ENCODE measurements around the gene SOCS6. TPM values are rescaled to one million over a fixed set of nuclear protein-coding genes. Genes with fewer than 3 reads are reported as not detected.
"Not testable (repeated sequence)": the region's sequence is repeated elsewhere in the genome, so short reads cannot be mapped to it uniquely, and the experiment has no call there.

SOCS6 gene
- total and polyA plus RNA-seq, 4 donors = 5.9 to 22.8 (median 15.5) TPM

GRCh38 chr18:70349316-70349715, 60.5 kb downstream of the SOCS6 start:
- H3K36me3 ChIP-seq (ENCODE audit: control insufficient read depth in 1 of 2, insufficient read depth in 2 of 2, low read length in 1 of 2) = no peaks in the 10 kb centered on the region
- no peak for DNase-seq
- no peak overlapping the region for H3K4me3 ChIP-seq (ENCODE audit: low read length in 2 of 2)
- intact Hi-C loops (cut with DNase I) = no loop called here
- no peaks in the 10 kb centered on the region for H3K27me3 ChIP-seq (ENCODE audit: control insufficient read depth in 1 of 2, insufficient read depth in 2 of 2, low read length in 1 of 2)
- no peaks in the 10 kb centered on the region for H3K4me1 ChIP-seq (ENCODE audit: control insufficient read depth in 1 of 2, insufficient read depth in 2 of 2, low read length in 2 of 2)
- ATAC-seq (ENCODE audit: low FRiP score) = no peak
- peaks cover 1% of the 10 kb centered on the region for H3K9me3 ChIP-seq (ENCODE audit: control insufficient read depth, low read length)
- H3K27ac ChIP-seq (ENCODE audit: low read depth in 1 of 2, low read length in 2 of 2) = no peak overlapping the region

- DNase-seq (no peak), ATAC-seq (ENCODE audit: low FRiP score) (no peak)
- no peaks in the 10 kb centered on the region for H3K4me1 ChIP-seq (ENCODE audit: control insufficient read depth in 1 of 2, insufficient read depth in 2 of 2, low read length in 2 of 2)
- H3K4me3 ChIP-seq (ENCODE audit: low read length in 2 of 2) = no peak overlapping the region
- no peaks in the 10 kb centered on the region for H3K36me3 ChIP-seq (ENCODE audit: control insufficient read depth in 1 of 2, insufficient read depth in 2 of 2, low read length in 1 of 2)
- no peak overlapping the region for H3K27ac ChIP-seq (ENCODE audit: low read depth in 1 of 2, low read length in 2 of 2)
- H3K27me3 ChIP-seq (ENCODE audit: control insufficient read depth in 1 of 2, insufficient read depth in 2 of 2, low read length in 1 of 2) = no peaks in the 10 kb centered on the region
- 98 to 99% methylated on average over 4 of the region's 4 CpGs for WGBS, 2 donors
- peaks cover 1% of the 10 kb centered on the region for H3K9me3 ChIP-seq (ENCODE audit: control insufficient read depth, low read length)
- intact Hi-C loops (cut with DNase I) = no loop called here
Observed at GRCh38 chr18:70354080-70354479, 65.2 kb downstream of the SOCS6 start.

- Histone ChIP-seq H3K36me3 (ENCODE audit: control insufficient read depth in 1 of 2, insufficient read depth in 2 of 2, low read length in 1 of 2) (no peaks in the 10 kb centered on the region), H3K9me3 (ENCODE audit: control insufficient read depth, low read length) (peaks cover 1% of the 10 kb centered on the region), H3K4me1 (ENCODE audit: control insufficient read depth in 1 of 2, insufficient read depth in 2 of 2, low read length in 2 of 2) (no peaks in the 10 kb centered on the region), H3K27ac (ENCODE audit: low read depth in 1 of 2, low read length in 2 of 2) (no peak overlapping the region), H3K27me3 (ENCODE audit: control insufficient read depth in 1 of 2, insufficient read depth in 2 of 2, low read length in 1 of 2) (no peaks in the 10 kb centered on the region), H3K4me3 (ENCODE audit: low read length in 2 of 2) (no peak overlapping the region)
- intact Hi-C loops (cut with DNase I) = no loop called here
- no peak for ATAC-seq (ENCODE audit: low FRiP score)
- 97% methylated on average over 2 of the region's 2 CpGs for WGBS, 2 donors
- no peak for DNase-seq
Observed at GRCh38 chr18:70354771-70355170, 65.9 kb downstream of the SOCS6 start.

- ATAC-seq (ENCODE audit: low FRiP score) (no peak), DNase-seq (no peak)
- H3K36me3 ChIP-seq (ENCODE audit: control insufficient read depth in 1 of 2, insufficient read depth in 2 of 2, low read length in 1 of 2) = no peaks in the 10 kb centered on the region
- no peak overlapping the region for H3K27ac ChIP-seq (ENCODE audit: low read depth in 1 of 2, low read length in 2 of 2)
- WGBS, 2 donors = 81 to 89% methylated on average over 5 of the region's 5 CpGs
- intact Hi-C loops (cut with DNase I) = no loop called here
- peaks cover 1% of the 10 kb centered on the region for H3K9me3 ChIP-seq (ENCODE audit: control insufficient read depth, low read length)
- no peak overlapping the region for H3K4me3 ChIP-seq (ENCODE audit: low read length in 2 of 2)
- H3K27me3 ChIP-seq (ENCODE audit: control insufficient read depth in 1 of 2, insufficient read depth in 2 of 2, low read length in 1 of 2) = no peaks in the 10 kb centered on the region
- H3K4me1 ChIP-seq (ENCODE audit: control insufficient read depth in 1 of 2, insufficient read depth in 2 of 2, low read length in 2 of 2) = no peaks in the 10 kb centered on the region
Observed at GRCh38 chr18:70355620-70356385, 67.0 kb downstream of the SOCS6 start.

GRCh38 chr18:70358105-70358406, 69.2 kb downstream of the SOCS6 start:
- H3K27me3 ChIP-seq (ENCODE audit: control insufficient read depth in 1 of 2, insufficient read depth in 2 of 2, low read length in 1 of 2) = not testable (repeated sequence)

GRCh38 chr18:70359071-70359470, 70.2 kb downstream of the SOCS6 start:
- no peaks in the 10 kb centered on the region for H3K4me1 ChIP-seq (ENCODE audit: control insufficient read depth in 1 of 2, insufficient read depth in 2 of 2, low read length in 2 of 2)
- no peaks in the 10 kb centered on the region for H3K27me3 ChIP-seq (ENCODE audit: control insufficient read depth in 1 of 2, insufficient read depth in 2 of 2, low read length in 1 of 2)
- ATAC-seq (ENCODE audit: low FRiP score) = no peak
- DNase-seq = no peak
- H3K4me3 ChIP-seq (ENCODE audit: low read length in 2 of 2) = no peak overlapping the region
- H3K9me3 ChIP-seq (ENCODE audit: control insufficient read depth, low read length) = no peaks in the 10 kb centered on the region
- no peaks in the 10 kb centered on the region for H3K36me3 ChIP-seq (ENCODE audit: control insufficient read depth in 1 of 2, insufficient read depth in 2 of 2, low read length in 1 of 2)
- intact Hi-C loops (cut with DNase I) = no loop called here
- 95 to 98% methylated on average over 6 of the region's 6 CpGs for WGBS, 2 donors
- H3K27ac ChIP-seq (ENCODE audit: low read depth in 1 of 2, low read length in 2 of 2) = no peak overlapping the region

More at GRCh38 chr18:70358105-70358406, 69.2 kb downstream of the SOCS6 start:
- WGBS, 2 donors = 68 to 74% methylated on average over 5 of the region's 5 CpGs
- H3K4me1 ChIP-seq (ENCODE audit: control insufficient read depth in 1 of 2, insufficient read depth in 2 of 2, low read length in 2 of 2); DNase-seq; H3K9me3 ChIP-seq (ENCODE audit: control insufficient read depth, low read length); H3K4me3 ChIP-seq (ENCODE audit: low read length in 2 of 2); H3K27ac ChIP-seq (ENCODE audit: low read depth in 1 of 2, low read length in 2 of 2); intact Hi-C loops (cut with DNase I); ATAC-seq (ENCODE audit: low FRiP score); H3K36me3 ChIP-seq (ENCODE audit: control insufficient read depth in 1 of 2, insufficient read depth in 2 of 2, low read length in 1 of 2): not testable (repeated sequence)

GRCh38 chr18:70362258-70362657, 73.4 kb downstream of the SOCS6 start:
- 76 to 88% methylated on average over 4 of the region's 4 CpGs for whole genome bisulfite sequencing, 2 donors
- Histone ChIP-seq H3K27me3 (ENCODE audit: control insufficient read depth in 1 of 2, insufficient read depth in 2 of 2, low read length in 1 of 2) (no peaks in the 10 kb centered on the region), H3K36me3 (ENCODE audit: control insufficient read depth in 1 of 2, insufficient read depth in 2 of 2, low read length in 1 of 2) (no peaks in the 10 kb centered on the region), H3K27ac (ENCODE audit: low read depth in 1 of 2, low read length in 2 of 2) (no peak overlapping the region), H3K9me3 (ENCODE audit: control insufficient read depth, low read length) (no peaks in the 10 kb centered on the region), H3K4me3 (ENCODE audit: low read length in 2 of 2) (no peak overlapping the region), H3K4me1 (ENCODE audit: control insufficient read depth in 1 of 2, insufficient read depth in 2 of 2, low read length in 2 of 2) (no peaks in the 10 kb centered on the region)
- DNase-seq (no peak), ATAC-seq (ENCODE audit: low FRiP score) (no peak)
- intact Hi-C loops (cut with DNase I) = no loop called here

GRCh38 chr18:70363861-70364260, 75.0 kb downstream of the SOCS6 start:
- no peaks in the 10 kb centered on the region for H3K9me3 ChIP-seq (ENCODE audit: control insufficient read depth, low read length)
- H3K36me3 ChIP-seq (ENCODE audit: control insufficient read depth in 1 of 2, insufficient read depth in 2 of 2, low read length in 1 of 2) = no peaks in the 10 kb centered on the region
- H3K4me1 ChIP-seq (ENCODE audit: control insufficient read depth in 1 of 2, insufficient read depth in 2 of 2, low read length in 2 of 2) = no peaks in the 10 kb centered on the region
- ATAC-seq (ENCODE audit: low FRiP score) (no peak), DNase-seq (no peak)
- H3K27ac ChIP-seq (ENCODE audit: low read depth in 1 of 2, low read length in 2 of 2) = no peak overlapping the region
- H3K27me3 ChIP-seq (ENCODE audit: control insufficient read depth in 1 of 2, insufficient read depth in 2 of 2, low read length in 1 of 2) = no peaks in the 10 kb centered on the region
- intact Hi-C loops (cut with DNase I) = no loop called here
- 90 to 93% methylated on average over 2 of the region's 2 CpGs for WGBS, 2 donors
- H3K4me3 ChIP-seq (ENCODE audit: low read length in 2 of 2) = no peak overlapping the region

GRCh38 chr18:70365361-70365760, 76.5 kb downstream of the SOCS6 start:
- Histone ChIP-seq H3K27me3 (ENCODE audit: control insufficient read depth in 1 of 2, insufficient read depth in 2 of 2, low read length in 1 of 2) (no peaks in the 10 kb centered on the region), H3K9me3 (ENCODE audit: control insufficient read depth, low read length) (no peaks in the 10 kb centered on the region), H3K36me3 (ENCODE audit: control insufficient read depth in 1 of 2, insufficient read depth in 2 of 2, low read length in 1 of 2) (no peaks in the 10 kb centered on the region), H3K4me1 (ENCODE audit: control insufficient read depth in 1 of 2, insufficient read depth in 2 of 2, low read length in 2 of 2) (no peaks in the 10 kb centered on the region), H3K4me3 (ENCODE audit: low read length in 2 of 2) (no peak overlapping the region), H3K27ac (ENCODE audit: low read depth in 1 of 2, low read length in 2 of 2) (no peak overlapping the region)
- WGBS, 2 donors = 86 to 88% methylated on average over 3 of the region's 3 CpGs
- intact Hi-C loops (cut with DNase I) = no loop called here
- ATAC-seq (ENCODE audit: low FRiP score) (no peak), DNase-seq (no peak)

All from aorta (tissue), 5 donors.